H1 (cell line): ENCODE results near the gene MACF1.

ENCODE experiments used
- CTCF ChIP-seq, 3 experiments: IDR thresholded peaks; 1 replicate in 2 of 3; 2 replicates in 1 of 3; pipeline versions ENCODE4 v1.5.1 to v1.6.1; 2011; ENCODE audit warnings: low read length in 3 of 3, mild to moderate bottlenecking in 3 of 3, inconsistent platforms in 2 of 3, low read depth in 1 of 3, moderate library complexity in 1 of 3; ENCODE audit not compliant: insufficient read depth in 1 of 3; ENCODE audit errors: control extremely low read depth in 1 of 3
- HDAC2 ChIP-seq, 2 experiments: fragments of 300-600 bp in 1 of 2; sonication (generic) in 1 of 2; IDR thresholded peaks; 2 replicates each; pipeline ENCODE4 v1.6.1; 2011 to 2012; ENCODE audit warnings: low read depth in 2 of 2, low read length in 2 of 2, mild to moderate bottlenecking in 2 of 2, moderate library complexity in 2 of 2, borderline replicate concordance in 1 of 2, inconsistent platforms in 1 of 2
- JUN ChIP-seq: IDR thresholded peaks from 2 replicates; pipeline ENCODE4 v1.6.1; 2011; ENCODE audit warnings: low read depth, mild to moderate bottlenecking, improper control_type of control experiment, low read length
- POLR2AphosphoS5 ChIP-seq: IDR thresholded peaks from 2 replicates; pipeline ENCODE4 v1.6.1; 2011; ENCODE audit warnings: low read depth, low read length
- TBP ChIP-seq: IDR thresholded peaks from 2 replicates; pipeline ENCODE4 v1.6.1; 2011; ENCODE audit warnings: low read depth, low read length, improper control_type of control experiment
- USF2 ChIP-seq: IDR thresholded peaks from 2 replicates; pipeline ENCODE4 v1.6.1; 2011; ENCODE audit warnings: low read length, improper control_type of control experiment

GRCh38 chr1:39243302-39243701, 38.8 kb downstream of the MACF1 start:
- TF ChIP-seq HDAC2 (IDR thresholded peaks at IDR 0.05; ENCODE audit: borderline replicate concordance in 1 of 2, low read depth in 2 of 2, low read length in 2 of 2), result no peak
- TF ChIP-seq CTCF (IDR thresholded peaks at IDR 0.05; ENCODE audit: control extremely low read depth in 1 of 3, insufficient read depth in 1 of 3, low read depth in 1 of 3, low read length in 3 of 3), result no peak
- TF ChIP-seq JUN, result no peak
- TF ChIP-seq USF2, result no peak
- no peak for TF ChIP-seq TBP
- no peak for TF ChIP-seq POLR2AphosphoS5
